ENCODE measurements around the gene SVBP. TPM values are rescaled to one million over a fixed set of nuclear protein-coding genes. Genes with fewer than 3 reads are reported as not detected.

SVBP gene
- total RNA-seq, 1 donor from 2014 or later: 10.9 TPM

- TF ChIP-seq CTCF (IDR thresholded peaks at IDR 0.05; ENCODE audit: borderline replicate concordance): no peak
- Histone ChIP-seq H3K36me3 (peaks cover 33% of the 10 kb centered on the region), H3K9me3 (replicated peaks) (peaks cover 19% of the 10 kb centered on the region), H3K27me3 (ENCODE audit: low read depth) (no peaks in the 10 kb centered on the region), H3K4me1 (peaks cover 39% of the 10 kb centered on the region), H3K4me3 (no peak overlapping the region), H3K27ac (replicated peaks) (no peak overlapping the region)
- intact Hi-C loops (cut with micrococcal nuclease): loop anchor here (5.0 kb wide), 1 partner anchor 82 kb away; the partner anchor contains the start of genes C1orf50 and P3H1
- no peak for DNase-seq
Observed at GRCh38 chr1:42848823-42849537, 31.8 kb upstream of the SVBP start.

GRCh38 chr1:42847721-42848460 lies 30.7 kb upstream of the SVBP start:
- no peak for DNase-seq
- TF ChIP-seq CTCF (IDR thresholded peaks at IDR 0.05; ENCODE audit: borderline replicate concordance): no peak
- intact Hi-C loops (cut with micrococcal nuclease): loop anchor here (5.0 kb wide), 1 partner anchor 81 kb away; the partner anchor contains the start of genes C1orf50 and P3H1
- H3K36me3 ChIP-seq: peaks cover 36% of the 10 kb centered on the region
- peaks cover 19% of the 10 kb centered on the region for H3K9me3 ChIP-seq (replicated peaks)
- peaks cover 38% of the 10 kb centered on the region for H3K4me1 ChIP-seq
- no peak overlapping the region for H3K27ac ChIP-seq (replicated peaks)
- peak overlapping the region; percentile 94 for H3K4me3 ChIP-seq
- H3K27me3 ChIP-seq (ENCODE audit: low read depth): no peaks in the 10 kb centered on the region

GRCh38 chr1:42847111-42847595 lies 30.0 kb upstream of the SVBP start:
- H3K27me3 ChIP-seq (ENCODE audit: low read depth): no peaks in the 10 kb centered on the region
- TF ChIP-seq CTCF (IDR thresholded peaks at IDR 0.05; ENCODE audit: borderline replicate concordance): no peak
- peaks cover 41% of the 10 kb centered on the region for H3K36me3 ChIP-seq
- H3K4me3 ChIP-seq: peak overlapping the region; percentile 94
- H3K9me3 ChIP-seq (replicated peaks): peaks cover 19% of the 10 kb centered on the region
- peaks cover 34% of the 10 kb centered on the region for H3K4me1 ChIP-seq
- intact Hi-C loops (cut with micrococcal nuclease): loop anchor here (5.0 kb wide), 1 partner anchor 80 kb away; the partner anchor contains the start of genes C1orf50 and P3H1
- H3K27ac ChIP-seq (replicated peaks): peak overlapping the region; percentile 92
- no peak for DNase-seq

- H3K4me3 ChIP-seq: peak within 1 kb of the TSS; percentile 94
- peaks cover 12% of the 10 kb centered on the region for H3K9me3 ChIP-seq (replicated peaks)
- DNase-seq: peak; percentile 93
- TF ChIP-seq CTCF (IDR thresholded peaks at IDR 0.05; ENCODE audit: borderline replicate concordance): peak; percentile 60
- peaks cover 34% of the 10 kb centered on the region for H3K4me1 ChIP-seq
- H3K36me3 ChIP-seq: peaks cover 34% of the 10 kb centered on the region
- H3K27ac ChIP-seq (replicated peaks): peak within 1 kb of the TSS; percentile 92
- no peaks in the 10 kb centered on the region for H3K27me3 ChIP-seq (ENCODE audit: low read depth)
- intact Hi-C loops (cut with micrococcal nuclease): loop anchor here (5.0 kb wide), 1 partner anchor 79 kb away; the partner anchor contains the start of genes C1orf50 and P3H1
Observed at GRCh38 chr1:42846257-42847110, 29.3 kb upstream of the SVBP start, which contains the start of gene ZNF691. ZNF691 (plus strand) TSS chr1:42846613; CDS start chr1:42849659, 3,046 bp downstream.
